H9 (cell line): Measurements from ENCODE around the gene ITGB1BP1. TPM values are rescaled to one million over a fixed set of nuclear protein-coding genes. Genes with fewer than 3 reads are reported as not detected.

ENCODE experiments used
- DNase-seq: peaks from one replicate; pipeline ENCODE4 v3.0.0-alpha.2; 2017
- H2AFZ ChIP-seq: one replicate; pipeline ENCODE4 v1.6.1; 2013; ENCODE audit warnings: mild to moderate bottlenecking, low read length, control low read depth, moderate library complexity
- H2AK5ac ChIP-seq: 2 replicates; pipeline ENCODE4 v1.6.1; 2013; ENCODE audit warnings: low read length, control low read depth, mixed read lengths; ENCODE audit not compliant: insufficient read length
- H2BK120ac ChIP-seq: one replicate; pipeline ENCODE4 v1.6.1; 2013; ENCODE audit warnings: low read depth, mild to moderate bottlenecking, low read length, control low read depth, inconsistent platforms; ENCODE audit not compliant: poor library complexity, severe bottlenecking
- H2BK12ac ChIP-seq: 2 replicates; pipeline ENCODE4 v1.6.1; 2013; ENCODE audit warnings: low read length, control low read depth, mixed read lengths, low read depth; ENCODE audit not compliant: insufficient read length
- H2BK15ac ChIP-seq: 2 replicates; pipeline ENCODE4 v1.6.1; 2013; ENCODE audit warnings: low read depth, low read length, control low read depth
- H2BK20ac ChIP-seq: one replicate; pipeline ENCODE4 v1.6.1; 2013; ENCODE audit warnings: low read depth, mild to moderate bottlenecking, low read length, control low read depth, inconsistent platforms; ENCODE audit not compliant: poor library complexity, severe bottlenecking
- H2BK5ac ChIP-seq: 2 replicates; pipeline ENCODE4 v1.6.1; 2013; ENCODE audit warnings: low read length, control low read depth, mixed read lengths; ENCODE audit not compliant: insufficient read length
- H3K14ac ChIP-seq: 2 replicates; pipeline ENCODE4 v1.6.1; 2013; ENCODE audit warnings: low read length, control low read depth; ENCODE audit not compliant: insufficient read depth
- H3K18ac ChIP-seq: 2 replicates; pipeline ENCODE4 v1.6.1; 2013; ENCODE audit warnings: low read depth, mild to moderate bottlenecking, mixed read lengths, low read length, control low read depth; ENCODE audit not compliant: insufficient read length
- H3K23ac ChIP-seq: 2 replicates; pipeline ENCODE4 v1.6.1; 2013; ENCODE audit warnings: low read length, control low read depth, mixed read lengths, low read depth; ENCODE audit not compliant: insufficient read length
- H3K23me2 ChIP-seq: 2 replicates; pipeline ENCODE4 v1.6.1; 2013; ENCODE audit warnings: low read depth, mild to moderate bottlenecking, mixed read lengths, low read length, control low read depth; ENCODE audit not compliant: insufficient read length, poor library complexity, severe bottlenecking
- H3K27ac ChIP-seq: 2 replicates; pipeline ENCODE4 v1.5.1; 2013; ENCODE audit warnings: low read length, control low read depth, mixed read lengths, low read depth; ENCODE audit not compliant: insufficient read length
- H3K27me3 ChIP-seq: 2 replicates; pipeline ENCODE4 v1.6.1; 2013; ENCODE audit warnings: low read length, control low read depth, inconsistent platforms; ENCODE audit not compliant: insufficient read depth
- H3K4ac ChIP-seq: 2 replicates; pipeline ENCODE4 v1.6.1; 2013; ENCODE audit warnings: low read depth, mild to moderate bottlenecking, control low read depth, inconsistent platforms, low read length, moderate library complexity
- H3K4me1 ChIP-seq: 2 replicates; pipeline ENCODE4 v1.6.1; 2013; ENCODE audit warnings: low read length, control low read depth, inconsistent platforms; ENCODE audit not compliant: insufficient read depth
- H3K4me2 ChIP-seq: 2 replicates; pipeline ENCODE4 v1.6.1; 2013; ENCODE audit warnings: low read length, control low read depth, mixed read lengths; ENCODE audit not compliant: insufficient read length, insufficient read depth
- H3K56ac ChIP-seq: 2 replicates; pipeline ENCODE4 v1.6.1; 2013; ENCODE audit warnings: low read depth, mild to moderate bottlenecking, mixed read lengths, low read length, control low read depth; ENCODE audit not compliant: insufficient read length
- H3K79me1 ChIP-seq: 2 replicates; pipeline ENCODE4 v1.6.1; 2013; ENCODE audit warnings: low read depth, mild to moderate bottlenecking, moderate library complexity, low read length, control low read depth, inconsistent platforms; ENCODE audit not compliant: insufficient read depth, poor library complexity, severe bottlenecking
- H3K79me2 ChIP-seq: 2 replicates; pipeline ENCODE4 v1.6.1; 2013; ENCODE audit warnings: low read length, control low read depth, inconsistent platforms; ENCODE audit not compliant: insufficient read depth
- H3K9ac ChIP-seq: 2 replicates; pipeline ENCODE4 v1.6.1; 2013; ENCODE audit warnings: low read length, control low read depth, mixed read lengths; ENCODE audit not compliant: insufficient read length; ENCODE audit errors: extremely low read depth
- H3K9me3 ChIP-seq: one replicate; pipeline ENCODE4 v1.6.1; 2013; ENCODE audit warnings: low read depth, low read length, inconsistent platforms; ENCODE audit not compliant: control insufficient read depth
- H3T11ph ChIP-seq: one replicate; pipeline ENCODE4 v1.6.1; 2013; ENCODE audit warnings: mild to moderate bottlenecking, low read length, control low read depth, inconsistent platforms
- H4K20me1 ChIP-seq: one replicate; pipeline ENCODE4 v1.6.1; 2013; ENCODE audit not compliant: control insufficient read depth, insufficient read length, insufficient read depth
- H4K5ac ChIP-seq: 2 replicates; pipeline ENCODE4 v1.6.1; 2013; ENCODE audit warnings: low read depth, mild to moderate bottlenecking, mixed read lengths, low read length, control low read depth; ENCODE audit not compliant: insufficient read length
- H4K8ac ChIP-seq: replicated peaks from 2 replicates; pipeline ENCODE4 v1.6.1; 2013; ENCODE audit warnings: low read length, control low read depth, mixed read lengths, low read depth; ENCODE audit not compliant: insufficient read length
- H4K91ac ChIP-seq: 2 replicates; pipeline ENCODE4 v1.6.1; 2013; ENCODE audit warnings: low read depth, mild to moderate bottlenecking, moderate library complexity, mixed read lengths, low read length, control low read depth; ENCODE audit not compliant: insufficient read length
- H3K27ac Mint-ChIP-seq, 3 experiments: 2 replicates in 2 of 3; 3 replicates in 1 of 3; pipeline ENCODE4 v1.8.0; 2020 to 2021; ENCODE audit warnings: mixed read lengths in 3 of 3, mild to moderate bottlenecking in 1 of 3, moderate library complexity in 1 of 3
- H3K27me3 Mint-ChIP-seq: 2 replicates; pipeline ENCODE4 v1.8.0; 2021; ENCODE audit warnings: low read depth, mild to moderate bottlenecking, moderate library complexity, mixed read lengths
- H3K36me3 Mint-ChIP-seq, 3 experiments: 2 replicates in 2 of 3; 3 replicates in 1 of 3; pipeline ENCODE4 v1.8.0; 2020 to 2021; ENCODE audit warnings: low read depth in 3 of 3, mixed read lengths in 3 of 3; ENCODE audit not compliant: insufficient read depth in 1 of 3
- H3K4me1 Mint-ChIP-seq, 2 experiments: 2 replicates each; pipeline ENCODE4 v1.8.0; 2020; ENCODE audit warnings: mixed read lengths in 2 of 2
- H3K4me3 Mint-ChIP-seq, 2 experiments: 2 replicates in 1 of 2; 3 replicates in 1 of 2; pipeline ENCODE4 v1.8.0; 2020 to 2021; ENCODE audit warnings: mild to moderate bottlenecking in 2 of 2, mixed read lengths in 2 of 2, moderate library complexity in 1 of 2
- H3K9me3 Mint-ChIP-seq, 2 experiments: 2 replicates in 1 of 2; 3 replicates in 1 of 2; pipeline ENCODE4 v1.8.0; 2020; ENCODE audit warnings: mild to moderate bottlenecking in 2 of 2, mixed read lengths in 2 of 2, moderate library complexity in 1 of 2
- WGBS: extraction: QIAGEN DNeasy Blood & Tissue Kit; methylation state at CpG from one replicate; pipeline ENCODE4 v1.1.7; 2013; ENCODE audit warnings: missing lambda C conversion rate, low lambda C conversion rate, mixed read lengths; ENCODE audit not compliant: insufficient read length; ENCODE audit errors: extremely low coverage; 5-methylcytosine and 5-hydroxymethylcytosine counted together
- total RNA-seq: library from RNA; stranded (reverse); gene quantifications from 2 replicates; pipeline ENCODE4 v1.2.1, GENCODE V29; 2021
- TF ChIP-seq, protein P1 (sequence below): fragments of 200-600 bp; sonication (generic); conservative IDR thresholded peaks from 3 replicates; pipeline ENCODE4 v1.8.0; 2021; ENCODE audit warnings: antibody characterized with exemption, mild to moderate bottlenecking

Gene ITGB1BP1
- total RNA-seq, 1 experiment from 2014 or later = 38.7 TPM

DNA sequence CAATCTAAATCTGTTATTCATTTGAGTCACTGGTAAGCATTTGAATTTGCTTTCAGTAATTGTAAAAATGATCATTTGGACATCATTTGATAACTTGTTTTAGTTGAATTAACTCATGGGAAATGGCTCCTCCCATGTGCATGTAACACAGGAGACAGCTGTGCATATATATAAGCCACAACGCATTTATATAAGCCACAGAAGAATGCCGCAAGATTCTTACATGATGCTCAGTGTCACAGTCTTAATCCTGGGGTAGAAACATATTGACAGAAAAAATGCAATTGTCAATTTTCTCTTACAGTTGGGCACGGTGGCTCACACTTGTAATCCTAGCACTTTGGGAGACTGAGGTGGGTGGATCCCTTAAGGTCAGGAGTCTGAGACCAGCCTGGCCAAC, 37.8 kb upstream of the ITGB1BP1 start:
- no peak overlapping the region for H3K27ac ChIP-seq
- H4K8ac ChIP-seq = no peak overlapping the region
- H3K9me3 ChIP-seq = no peaks in the 10 kb centered on the region
- H3K4me1 ChIP-seq = no peaks in the 10 kb centered on the region
- H4K20me1 ChIP-seq = no peaks in the 10 kb centered on the region
- no peak overlapping the region for H2AK5ac ChIP-seq
- H4K5ac ChIP-seq = no peak overlapping the region
- H2BK12ac ChIP-seq = no peak overlapping the region
- TF ChIP-seq, protein P1, sequence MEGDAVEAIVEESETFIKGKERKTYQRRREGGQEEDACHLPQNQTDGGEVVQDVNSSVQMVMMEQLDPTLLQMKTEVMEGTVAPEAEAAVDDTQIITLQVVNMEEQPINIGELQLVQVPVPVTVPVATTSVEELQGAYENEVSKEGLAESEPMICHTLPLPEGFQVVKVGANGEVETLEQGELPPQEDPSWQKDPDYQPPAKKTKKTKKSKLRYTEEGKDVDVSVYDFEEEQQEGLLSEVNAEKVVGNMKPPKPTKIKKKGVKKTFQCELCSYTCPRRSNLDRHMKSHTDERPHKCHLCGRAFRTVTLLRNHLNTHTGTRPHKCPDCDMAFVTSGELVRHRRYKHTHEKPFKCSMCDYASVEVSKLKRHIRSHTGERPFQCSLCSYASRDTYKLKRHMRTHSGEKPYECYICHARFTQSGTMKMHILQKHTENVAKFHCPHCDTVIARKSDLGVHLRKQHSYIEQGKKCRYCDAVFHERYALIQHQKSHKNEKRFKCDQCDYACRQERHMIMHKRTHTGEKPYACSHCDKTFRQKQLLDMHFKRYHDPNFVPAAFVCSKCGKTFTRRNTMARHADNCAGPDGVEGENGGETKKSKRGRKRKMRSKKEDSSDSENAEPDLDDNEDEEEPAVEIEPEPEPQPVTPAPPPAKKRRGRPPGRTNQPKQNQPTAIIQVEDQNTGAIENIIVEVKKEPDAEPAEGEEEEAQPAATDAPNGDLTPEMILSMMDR = no peak
- H2AFZ ChIP-seq = no peak overlapping the region
- no peaks in the 10 kb centered on the region for H3K9me3 Mint-ChIP-seq
- H3K18ac ChIP-seq = no peak overlapping the region
- no peak overlapping the region for H3K4me2 ChIP-seq
- no peak overlapping the region for H2BK15ac ChIP-seq
- peaks cover 0 to 4% of the 10 kb centered on the region in 2 experiments; a peak in 1 of 4 replicates for H3K4me1 Mint-ChIP-seq
- H3K27me3 ChIP-seq = no peaks in the 10 kb centered on the region
- H3K36me3 Mint-ChIP-seq = peaks cover 16 to 63% (median 60%) of the 10 kb centered on the region in 3 experiments; a peak in 6 of 7 replicates
- H3K14ac ChIP-seq = no peak overlapping the region
- WGBS = no CpG with 5 or more reads among the region's 3 CpGs
- no peak for DNase-seq
- H3K23me2 ChIP-seq = no peaks in the 10 kb centered on the region
- H2BK5ac ChIP-seq = no peak overlapping the region
- no peak overlapping the region for H3T11ph ChIP-seq
- H3K79me2 ChIP-seq = no peaks in the 10 kb centered on the region
- no peak overlapping the region for H3K56ac ChIP-seq
- H2BK120ac ChIP-seq = no peak overlapping the region
- no peaks in the 10 kb centered on the region for H3K79me1 ChIP-seq
- H3K4ac ChIP-seq = no peak overlapping the region
- no peaks in the 10 kb centered on the region for H3K27me3 Mint-ChIP-seq
- no peak overlapping the region for H3K4me3 Mint-ChIP-seq
- no peak overlapping the region for H2BK20ac ChIP-seq
- H4K91ac ChIP-seq = no peak overlapping the region
- H3K9ac ChIP-seq = no peak overlapping the region
- H3K23ac ChIP-seq = no peak overlapping the region
- no peak overlapping the region for H3K27ac Mint-ChIP-seq
